Erythroblast (primary cell): Measurements from ENCODE around the gene VSIG2.

Experiments
- GATA1 ChIP-seq: IDR thresholded peaks from 2 replicates; pipeline ENCODE4 v1.6.1; 2011; ENCODE audit warnings: low read depth, mild to moderate bottlenecking, control low read depth, low read length, moderate library complexity
- POLR2A ChIP-seq: IDR thresholded peaks from 2 replicates; pipeline ENCODE4 v1.6.1; 2011; ENCODE audit warnings: mild to moderate bottlenecking, low read length

DNA sequence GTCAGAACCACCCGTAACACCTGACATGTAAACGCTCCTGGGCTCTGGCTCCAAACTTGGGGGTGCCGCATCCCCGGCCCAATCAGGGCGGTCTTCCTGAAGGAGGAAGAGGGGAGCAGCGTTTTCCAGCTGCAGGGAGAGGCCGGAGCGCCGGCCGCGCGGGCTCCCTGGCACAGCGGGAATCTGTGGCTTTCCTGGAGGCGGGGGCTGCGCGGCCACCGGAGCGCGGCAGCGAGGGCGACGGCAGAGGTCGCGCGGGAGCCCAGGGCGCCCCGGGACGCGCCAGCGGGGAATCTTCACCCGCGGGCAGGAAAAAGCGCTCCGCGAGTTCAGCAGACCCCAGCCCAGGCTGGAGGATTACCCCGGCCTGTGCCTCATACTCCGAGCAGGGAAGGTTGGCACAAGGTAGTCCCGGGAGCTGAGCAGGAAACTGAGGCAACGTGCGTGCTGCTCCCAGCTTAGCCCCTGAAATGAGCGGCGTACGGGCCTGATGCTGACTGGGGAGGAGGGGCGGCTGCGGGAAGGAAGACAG lies 10.6 kb upstream of the VSIG2 start:
- TF ChIP-seq POLR2A: no peak
- no peak for TF ChIP-seq GATA1
